Smooth muscle cell (in vitro differentiated cells): ENCODE measurements around the gene ASB7. TPM values are rescaled to one million over a fixed set of nuclear protein-coding genes. Genes with fewer than 3 reads are reported as not detected.

ENCODE experiments used
- DNase-seq: peaks from one replicate; lab custom pipeline; 2025; ENCODE audit not compliant: unreplicated experiment; lab: John Stamatoyannopoulos, UW
- H2AFZ ChIP-seq: fragments of 200-600 bp; sonication (generic); 2 replicates; pipeline ENCODE4 v1.6.0; 2016; ENCODE audit warnings: antibody characterized with exemption, low read depth, mild to moderate bottlenecking
- H3F3A ChIP-seq: fragments of 200-600 bp; sonication (generic); 2 replicates; pipeline ENCODE4 v1.6.0; 2017; ENCODE audit warnings: antibody characterized with exemption, low read depth
- H3K27ac ChIP-seq: fragments of 200-600 bp; sonication (generic); 2 replicates; pipeline ENCODE4 v1.5.1; 2016; ENCODE audit warnings: low read depth, mild to moderate bottlenecking
- H3K27me3 ChIP-seq: fragments of 200-600 bp; sonication (generic); 2 replicates; pipeline ENCODE4 v1.6.1; 2016; ENCODE audit warnings: low read depth, mild to moderate bottlenecking
- H3K36me3 ChIP-seq: fragments of 200-600 bp; sonication (generic); 2 replicates; pipeline ENCODE4 v1.5.1; 2016; ENCODE audit warnings: low read depth
- H3K4me1 ChIP-seq: fragments of 200-600 bp; sonication (generic); 2 replicates; pipeline ENCODE4 v1.5.1; 2016; ENCODE audit warnings: low read depth
- H3K4me2 ChIP-seq: fragments of 200-600 bp; sonication (generic); 2 replicates; pipeline ENCODE4 v1.6.0; 2016; ENCODE audit warnings: mild to moderate bottlenecking
- H3K4me3 ChIP-seq: fragments of 200-600 bp; sonication (generic); 2 replicates; pipeline ENCODE4 v1.5.1; 2016; ENCODE audit warnings: mild to moderate bottlenecking
- H3K79me2 ChIP-seq: fragments of 200-600 bp; sonication (generic); 2 replicates; pipeline ENCODE4 v1.6.0; 2016; ENCODE audit warnings: low read depth, mild to moderate bottlenecking
- H3K9ac ChIP-seq: fragments of 200-600 bp; sonication (generic); 2 replicates; pipeline ENCODE4 v1.6.0; 2016; ENCODE audit warnings: low read depth
- H3K9me3 ChIP-seq: fragments of 200-600 bp; sonication (generic); replicated peaks from 2 replicates; pipeline ENCODE4 v1.5.1; 2016; ENCODE audit warnings: low read depth
- H4K20me1 ChIP-seq: fragments of 200-600 bp; sonication (generic); 2 replicates; pipeline ENCODE4 v1.6.0; 2016; ENCODE audit warnings: low read depth
- CTCF ChIP-seq: fragments of 200-600 bp; sonication (generic); IDR thresholded peaks from 2 replicates; pipeline ENCODE4 v1.5.1; 2017; ENCODE audit warnings: borderline replicate concordance, mild to moderate bottlenecking, antibody characterized with exemption; ENCODE audit not compliant: insufficient read depth, poor library complexity, severe bottlenecking
- WGBS: methylation state at CpG from one replicate; pipeline ENCODE4 v1.1.7; 2016; ENCODE audit warnings: low lambda C conversion rate; 5-methylcytosine and 5-hydroxymethylcytosine counted together
- polyA plus RNA-seq: library from polyadenylated mRNA; unstranded; fragments of >200 nt; fragmentation: Nextera tagmentation; extraction: Ambion mirVana; gene quantifications from 2 replicates; pipeline ENCODE4 v1.2.1, GENCODE V29; 2016
- total RNA-seq: library from RNA; depleted of rRNA; stranded (reverse); fragments of >200 nt; gene quantifications from 2 replicates; pipeline ENCODE4 v1.2.3, GENCODE V29; 2014

The ASB7 gene
- total and polyA plus RNA-seq, 2 experiments from 2014 or later, result 6.2 to 9.5 TPM

DNA sequence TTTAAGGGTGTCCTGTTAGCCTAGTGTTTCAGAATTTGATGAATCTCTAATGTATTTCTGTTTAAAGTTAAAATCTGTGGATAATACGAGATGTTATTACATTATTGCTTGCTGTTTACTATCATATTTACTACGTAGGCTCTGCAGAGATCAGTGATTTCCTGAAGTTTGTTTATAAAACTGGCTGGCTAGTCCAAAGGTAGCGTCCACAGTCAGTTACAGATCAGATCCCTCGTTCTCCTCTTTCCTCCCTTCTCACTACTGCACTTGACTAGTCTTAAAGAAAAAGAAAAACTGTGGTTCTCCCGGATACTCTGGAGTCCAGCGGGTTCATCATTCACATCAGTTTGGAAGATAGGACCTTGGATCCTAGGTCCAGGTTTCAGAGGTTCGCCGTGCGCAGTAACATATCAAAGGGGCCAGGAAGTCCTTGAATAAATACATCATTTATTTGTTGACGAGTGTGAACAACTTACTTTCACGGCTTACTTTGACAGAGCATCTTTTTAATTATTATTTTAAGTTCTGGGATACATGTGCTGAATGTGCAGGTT is 35.9 kb downstream of the ASB7 start:
- no peak for DNase-seq
- Histone ChIP-seq H3K4me1 (peaks cover 8% of the 10 kb centered on the region), H3K4me3 (no peak overlapping the region), H4K20me1 (peaks cover 96% of the 10 kb centered on the region), H3K79me2 (peaks cover 20% of the 10 kb centered on the region), H3K27me3 (no peaks in the 10 kb centered on the region), H3K36me3 (no peaks in the 10 kb centered on the region), H2AFZ (no peak overlapping the region), H3F3A (no peaks in the 10 kb centered on the region), H3K27ac (no peak overlapping the region), H3K9ac (no peak overlapping the region), H3K9me3 (no peaks in the 10 kb centered on the region), H3K4me2 (no peak overlapping the region)
- TF ChIP-seq CTCF, result no peak
- 92% methylated on average over 11 of the region's 11 CpGs for WGBS

DNA sequence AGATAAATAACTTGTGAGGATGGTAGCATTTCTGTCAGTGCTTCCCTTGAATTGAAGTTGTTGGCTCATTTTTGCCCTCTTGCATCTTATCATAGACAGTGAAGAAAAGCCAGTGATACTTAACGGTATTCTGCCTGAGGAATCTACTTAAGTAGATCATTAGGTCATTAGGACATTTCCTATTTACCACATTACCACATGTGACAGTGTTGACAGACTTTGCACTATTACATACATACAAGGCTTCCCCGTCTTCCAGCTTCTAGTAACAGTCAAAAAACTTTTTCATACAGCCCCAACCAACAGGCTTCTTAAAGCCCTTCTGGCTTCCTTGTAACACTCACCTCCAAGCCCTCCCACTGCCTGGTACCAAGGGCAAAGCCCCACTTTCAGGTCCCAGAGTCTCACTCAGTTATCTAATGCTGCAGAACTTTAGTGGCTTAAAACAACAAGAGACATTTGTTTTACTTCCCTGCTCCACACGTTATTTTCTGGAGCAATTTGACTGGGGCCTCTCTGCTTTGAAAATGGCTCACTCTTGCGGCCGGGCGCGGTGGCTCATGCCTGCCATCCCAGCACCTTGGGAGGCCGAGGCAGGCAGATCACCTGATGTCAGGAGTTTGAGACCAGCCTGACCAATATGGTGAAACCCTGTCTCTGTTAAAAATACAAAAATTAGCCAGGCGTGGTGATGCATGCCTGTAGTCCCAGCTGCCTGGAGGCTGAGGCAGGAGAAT is 40.0 kb downstream of the ASB7 start:
- no peak for TF ChIP-seq CTCF
- no peaks in the 10 kb centered on the region for H3F3A ChIP-seq
- peaks cover 16% of the 10 kb centered on the region for H3K79me2 ChIP-seq
- no peaks in the 10 kb centered on the region for H3K9me3 ChIP-seq
- H3K27me3 ChIP-seq, result no peaks in the 10 kb centered on the region
- H3K4me1 ChIP-seq, result no peaks in the 10 kb centered on the region
- no peak for DNase-seq
- H4K20me1 ChIP-seq, result peaks cover 95% of the 10 kb centered on the region
- H3K9ac ChIP-seq, result no peak overlapping the region
- no peaks in the 10 kb centered on the region for H3K36me3 ChIP-seq
- H3K4me3 ChIP-seq, result no peak overlapping the region
- H3K4me2 ChIP-seq, result no peak overlapping the region
- H2AFZ ChIP-seq, result no peak overlapping the region
- 67% methylated on average over 9 of the region's 9 CpGs for WGBS
- H3K27ac ChIP-seq, result no peak overlapping the region

DNA sequence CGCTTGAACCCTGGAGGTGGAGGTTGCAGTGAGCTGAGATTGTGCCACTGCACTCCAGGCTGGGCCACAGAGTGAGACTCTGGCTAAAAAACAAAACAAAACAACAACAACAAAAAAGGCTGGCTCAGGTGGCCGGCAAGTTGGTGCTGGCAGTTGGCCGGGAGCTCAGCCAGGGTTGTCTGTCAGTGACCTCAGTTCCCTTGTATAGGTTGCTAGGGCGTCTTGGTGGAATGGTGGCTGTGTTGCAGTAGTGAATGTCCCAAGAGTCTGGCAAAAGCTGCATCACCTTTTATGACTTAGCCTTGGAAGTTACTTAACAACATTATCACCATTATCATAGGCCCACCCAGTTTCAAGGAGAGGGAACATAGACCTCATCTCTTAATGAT is 40.6 kb downstream of the ASB7 start:
- peaks cover 12% of the 10 kb centered on the region for H3K79me2 ChIP-seq
- WGBS, result 94% methylated on average over 4 of the region's 4 CpGs

More for the DNA sequence above, 40.6 kb downstream of the ASB7 start:
- H3K9ac ChIP-seq, result no peak overlapping the region
- no peak overlapping the region for H3K4me2 ChIP-seq
- no peaks in the 10 kb centered on the region for H3K9me3 ChIP-seq
- H2AFZ ChIP-seq, result no peak overlapping the region
- H3F3A ChIP-seq, result no peaks in the 10 kb centered on the region
- H3K27ac ChIP-seq, result no peak overlapping the region
- H3K4me1 ChIP-seq, result no peaks in the 10 kb centered on the region
- DNase-seq, result no peak
- H3K27me3 ChIP-seq, result no peaks in the 10 kb centered on the region
- H3K4me3 ChIP-seq, result no peak overlapping the region
- no peak for TF ChIP-seq CTCF
- peaks cover 95% of the 10 kb centered on the region for H4K20me1 ChIP-seq
- H3K36me3 ChIP-seq, result no peaks in the 10 kb centered on the region
